GM12875 (cell line): ENCODE results near the gene STK32B.

ENCODE experiments used
- H3K4me3 ChIP-seq: one replicate; pipeline ENCODE4 v1.5.1; 2011; ENCODE audit warnings: low read depth, low read length, control low read depth
- TF ChIP-seq, protein P1 (sequence below): IDR thresholded peaks from 2 replicates; pipeline ENCODE4 v1.5.1; 2011; ENCODE audit warnings: low read depth, mild to moderate bottlenecking, control low read depth, inconsistent platforms, low read length, moderate library complexity, borderline replicate concordance; ENCODE audit not compliant: insufficient read depth

STK32B gene

DNA sequence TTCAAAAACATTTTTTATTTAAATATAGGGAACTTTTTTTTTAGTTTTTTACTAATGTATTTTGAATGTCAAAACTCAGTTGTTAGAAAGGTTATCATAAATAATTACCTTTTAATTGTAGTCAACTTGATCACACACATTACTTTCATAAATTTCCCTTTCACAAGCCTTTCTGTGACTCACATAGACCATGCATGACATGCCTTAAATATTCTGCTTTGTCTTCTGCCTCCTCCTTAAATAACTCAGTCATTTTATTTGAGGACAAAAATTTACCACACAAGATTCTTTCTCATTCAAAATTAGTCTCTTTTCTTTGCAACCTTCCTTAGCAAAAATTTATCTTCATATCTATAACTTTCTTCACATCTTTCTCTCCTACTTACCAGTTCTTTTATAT, 437.1 kb downstream of the STK32B start:
- H3K4me3 ChIP-seq: no peak overlapping the region
- TF ChIP-seq, protein P1, sequence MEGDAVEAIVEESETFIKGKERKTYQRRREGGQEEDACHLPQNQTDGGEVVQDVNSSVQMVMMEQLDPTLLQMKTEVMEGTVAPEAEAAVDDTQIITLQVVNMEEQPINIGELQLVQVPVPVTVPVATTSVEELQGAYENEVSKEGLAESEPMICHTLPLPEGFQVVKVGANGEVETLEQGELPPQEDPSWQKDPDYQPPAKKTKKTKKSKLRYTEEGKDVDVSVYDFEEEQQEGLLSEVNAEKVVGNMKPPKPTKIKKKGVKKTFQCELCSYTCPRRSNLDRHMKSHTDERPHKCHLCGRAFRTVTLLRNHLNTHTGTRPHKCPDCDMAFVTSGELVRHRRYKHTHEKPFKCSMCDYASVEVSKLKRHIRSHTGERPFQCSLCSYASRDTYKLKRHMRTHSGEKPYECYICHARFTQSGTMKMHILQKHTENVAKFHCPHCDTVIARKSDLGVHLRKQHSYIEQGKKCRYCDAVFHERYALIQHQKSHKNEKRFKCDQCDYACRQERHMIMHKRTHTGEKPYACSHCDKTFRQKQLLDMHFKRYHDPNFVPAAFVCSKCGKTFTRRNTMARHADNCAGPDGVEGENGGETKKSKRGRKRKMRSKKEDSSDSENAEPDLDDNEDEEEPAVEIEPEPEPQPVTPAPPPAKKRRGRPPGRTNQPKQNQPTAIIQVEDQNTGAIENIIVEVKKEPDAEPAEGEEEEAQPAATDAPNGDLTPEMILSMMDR: no peak

DNA sequence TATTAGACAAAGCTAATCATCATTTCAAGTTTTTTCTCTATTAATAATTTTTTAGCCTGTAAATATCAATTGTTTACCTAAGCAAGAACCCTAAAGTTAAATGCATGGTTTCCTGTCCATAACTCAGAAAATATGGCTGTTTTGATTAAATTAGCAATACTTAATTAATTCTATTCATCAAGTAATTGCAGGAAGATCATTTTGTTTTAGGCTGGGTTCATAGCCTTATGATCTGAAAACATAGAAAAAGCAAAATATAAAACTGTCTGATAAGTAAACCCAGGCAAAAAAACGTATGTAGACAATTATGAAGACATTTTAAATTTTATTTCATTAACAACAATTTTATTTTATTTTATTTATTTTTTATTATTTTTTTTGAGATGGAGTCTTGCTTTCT, 438.0 kb downstream of the STK32B start:
- TF ChIP-seq, protein P1: no peak
- H3K4me3 ChIP-seq: no peak overlapping the region

DNA sequence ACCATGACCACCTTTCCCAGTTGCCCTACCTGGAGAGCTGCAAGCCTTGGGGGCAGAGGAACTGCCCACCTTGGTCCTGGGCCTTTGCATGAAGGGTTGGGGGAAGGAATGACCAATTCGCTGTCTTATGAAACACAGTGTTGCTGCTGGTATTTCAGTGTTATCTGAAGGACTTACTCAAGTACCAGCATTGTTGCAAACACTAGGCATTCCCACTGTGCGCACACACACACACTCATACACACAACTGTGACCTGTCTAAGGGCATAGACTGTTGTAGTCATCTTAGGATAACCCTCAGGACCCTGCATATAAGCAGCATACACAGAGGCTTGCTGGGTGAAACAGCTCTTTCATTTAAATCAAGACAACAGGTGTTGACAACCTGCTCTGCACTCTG, 446.2 kb downstream of the STK32B start:
- no peak overlapping the region for H3K4me3 ChIP-seq
- TF ChIP-seq, protein P1: no peak

DNA sequence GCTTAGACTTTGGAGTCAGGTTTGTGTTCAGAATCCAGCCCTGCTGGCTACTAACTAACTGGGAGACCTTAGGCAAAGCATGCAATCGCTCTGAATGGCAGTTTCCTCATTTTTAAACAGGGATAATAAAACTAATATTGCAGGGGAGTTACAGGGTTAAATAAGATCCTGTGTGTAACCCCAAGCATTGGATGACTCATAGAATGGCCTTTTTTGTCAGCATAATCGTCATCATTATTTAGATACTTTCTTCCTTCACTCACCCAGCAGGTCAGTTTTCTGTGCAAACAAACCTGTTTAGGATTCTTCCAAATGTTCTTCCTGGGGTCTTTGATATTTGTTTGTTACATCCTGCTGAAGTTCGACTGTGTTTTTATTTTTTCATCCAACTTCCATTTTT, 448.9 kb downstream of the STK32B start:
- TF ChIP-seq, protein P1: no peak
- no peak overlapping the region for H3K4me3 ChIP-seq

DNA sequence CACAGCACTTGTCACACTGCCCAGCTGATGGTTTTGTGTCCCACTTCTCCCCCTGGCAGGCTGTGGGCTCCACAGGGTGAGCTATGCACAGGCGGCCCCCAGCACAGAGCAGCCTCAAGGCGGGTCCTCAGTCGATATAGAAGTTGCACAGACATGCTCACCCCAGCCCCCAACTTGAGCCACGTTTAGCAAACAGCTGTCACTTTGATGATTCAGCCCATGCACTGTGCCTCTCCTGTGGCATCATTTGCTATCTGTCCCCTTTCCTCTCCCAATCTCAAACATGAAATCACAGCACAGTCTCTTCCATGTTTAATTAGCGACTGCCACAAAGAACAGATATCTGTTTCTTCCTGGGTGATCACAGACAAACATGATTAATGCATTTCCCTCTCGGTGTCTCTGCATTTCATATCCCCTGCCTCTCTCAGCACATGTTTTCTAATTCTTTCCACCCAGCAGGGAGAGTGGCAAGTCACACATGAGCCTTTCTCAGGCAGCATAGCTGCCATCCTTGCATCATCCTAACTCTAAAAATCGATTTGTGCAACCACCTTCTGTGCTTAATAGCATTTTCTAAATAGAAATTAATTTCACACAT, 452.2 kb downstream of the STK32B start:
- TF ChIP-seq, protein P1: no peak
- no peak overlapping the region for H3K4me3 ChIP-seq

DNA sequence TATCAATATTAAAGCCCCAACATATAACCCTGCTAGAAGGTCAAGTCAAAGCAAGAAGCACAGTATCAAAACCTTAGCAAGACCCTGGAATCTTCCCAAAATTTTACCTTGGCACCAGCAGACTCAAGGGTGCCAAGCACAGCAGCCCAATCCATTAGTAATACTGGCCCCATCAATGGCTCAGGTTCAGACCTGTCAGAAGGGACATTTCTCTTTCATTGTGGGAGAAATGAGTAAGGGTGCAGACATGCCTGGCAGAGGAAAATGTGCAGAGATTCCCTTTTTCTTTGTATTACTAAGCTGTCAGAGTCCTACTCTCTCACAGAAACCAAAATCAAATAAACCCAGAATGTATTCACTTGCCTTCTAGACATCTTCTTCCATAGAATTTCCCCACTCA, 453.2 kb downstream of the STK32B start:
- TF ChIP-seq, protein P1: no peak
- no peak overlapping the region for H3K4me3 ChIP-seq

DNA sequence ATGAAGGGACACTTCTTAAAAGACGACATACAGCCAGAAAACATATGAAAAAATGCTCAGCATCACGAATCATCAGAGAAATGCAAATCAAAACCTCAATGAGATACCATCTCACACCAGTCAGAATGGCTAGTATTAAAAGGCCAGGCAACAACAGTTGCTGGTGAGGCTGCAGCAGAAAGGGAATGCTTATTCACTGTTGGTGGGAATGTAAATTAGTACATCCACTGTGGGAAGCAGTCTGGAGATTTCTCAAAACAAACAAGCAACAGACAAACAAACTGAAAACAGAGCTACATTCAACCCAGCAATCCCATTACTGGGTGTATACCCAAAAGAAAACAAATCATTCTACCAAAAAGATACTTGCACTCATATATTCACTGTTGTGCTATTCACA, 459.2 kb downstream of the STK32B start:
- no peak overlapping the region for H3K4me3 ChIP-seq
- TF ChIP-seq, protein P1: no peak
